Testis (tissue), 2 donors: ENCODE data around the gene WFDC13.

ENCODE experiments used
- POLR2A ChIP-seq: fragments of 450-650 bp; IDR thresholded peaks from one replicate; pipeline ENCODE4 v1.6.1; 2017; ENCODE audit warnings: antibody characterized with exemption, mild to moderate bottlenecking, moderate library complexity
- TF ChIP-seq, protein P1 (sequence below), 3 experiments: fragments of 450-650 bp in 2 of 3; fragments of 200-600 bp in 1 of 3; sonication (generic) in 1 of 3; IDR thresholded peaks; one replicate each; pipeline ENCODE4 v1.5.1; 2016 to 2019; ENCODE audit warnings: antibody characterized with exemption in 3 of 3, mild to moderate bottlenecking in 2 of 3, moderate library complexity in 1 of 3

DNA sequence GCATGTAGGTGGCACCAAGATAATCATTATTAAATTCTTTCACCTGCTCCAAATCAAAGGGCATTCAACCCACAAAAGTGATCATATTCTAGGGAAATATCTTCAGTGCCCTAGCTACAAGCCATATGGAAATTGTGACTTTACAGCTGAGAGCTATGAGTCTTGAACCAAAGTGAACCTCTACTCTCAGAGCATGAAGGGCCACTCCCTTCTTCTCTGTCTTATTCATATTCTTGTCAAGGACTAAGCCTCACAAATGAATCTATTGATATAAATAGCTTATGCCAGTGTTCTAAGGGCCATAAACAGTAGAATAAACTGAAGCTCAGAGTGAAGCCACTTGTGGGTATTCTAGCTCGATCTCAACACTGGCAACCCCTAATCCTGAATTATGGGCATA lies 49.9 kb downstream of the WFDC13 start:
- TF ChIP-seq POLR2A, result no peak
- TF ChIP-seq, protein P1, sequence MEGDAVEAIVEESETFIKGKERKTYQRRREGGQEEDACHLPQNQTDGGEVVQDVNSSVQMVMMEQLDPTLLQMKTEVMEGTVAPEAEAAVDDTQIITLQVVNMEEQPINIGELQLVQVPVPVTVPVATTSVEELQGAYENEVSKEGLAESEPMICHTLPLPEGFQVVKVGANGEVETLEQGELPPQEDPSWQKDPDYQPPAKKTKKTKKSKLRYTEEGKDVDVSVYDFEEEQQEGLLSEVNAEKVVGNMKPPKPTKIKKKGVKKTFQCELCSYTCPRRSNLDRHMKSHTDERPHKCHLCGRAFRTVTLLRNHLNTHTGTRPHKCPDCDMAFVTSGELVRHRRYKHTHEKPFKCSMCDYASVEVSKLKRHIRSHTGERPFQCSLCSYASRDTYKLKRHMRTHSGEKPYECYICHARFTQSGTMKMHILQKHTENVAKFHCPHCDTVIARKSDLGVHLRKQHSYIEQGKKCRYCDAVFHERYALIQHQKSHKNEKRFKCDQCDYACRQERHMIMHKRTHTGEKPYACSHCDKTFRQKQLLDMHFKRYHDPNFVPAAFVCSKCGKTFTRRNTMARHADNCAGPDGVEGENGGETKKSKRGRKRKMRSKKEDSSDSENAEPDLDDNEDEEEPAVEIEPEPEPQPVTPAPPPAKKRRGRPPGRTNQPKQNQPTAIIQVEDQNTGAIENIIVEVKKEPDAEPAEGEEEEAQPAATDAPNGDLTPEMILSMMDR (IDR thresholded peaks at IDR 0.05), result no peak
